A673 (cell line): ENCODE results near the gene PLCD1.

ENCODE experiments used
- EZH2 ChIP-seq: fragments of 200-600 bp; sonication (generic); IDR thresholded peaks from 2 replicates; pipeline ENCODE4 v1.6.1; 2017; ENCODE audit warnings: borderline replicate concordance, low read depth, mild to moderate bottlenecking, mixed read lengths, antibody characterized with exemption, low read length; ENCODE audit not compliant: poor library complexity, severe bottlenecking
- TF ChIP-seq, protein P1 (sequence below): fragments of 300-800, 200-600 bp; sonication (generic); conservative IDR thresholded peaks from 2 replicates; pipeline ENCODE4 v1.5.1; 2017; ENCODE audit warnings: low read depth, mild to moderate bottlenecking, antibody characterized with exemption, low read length, moderate library complexity, mixed read lengths

- TF ChIP-seq, protein P1, sequence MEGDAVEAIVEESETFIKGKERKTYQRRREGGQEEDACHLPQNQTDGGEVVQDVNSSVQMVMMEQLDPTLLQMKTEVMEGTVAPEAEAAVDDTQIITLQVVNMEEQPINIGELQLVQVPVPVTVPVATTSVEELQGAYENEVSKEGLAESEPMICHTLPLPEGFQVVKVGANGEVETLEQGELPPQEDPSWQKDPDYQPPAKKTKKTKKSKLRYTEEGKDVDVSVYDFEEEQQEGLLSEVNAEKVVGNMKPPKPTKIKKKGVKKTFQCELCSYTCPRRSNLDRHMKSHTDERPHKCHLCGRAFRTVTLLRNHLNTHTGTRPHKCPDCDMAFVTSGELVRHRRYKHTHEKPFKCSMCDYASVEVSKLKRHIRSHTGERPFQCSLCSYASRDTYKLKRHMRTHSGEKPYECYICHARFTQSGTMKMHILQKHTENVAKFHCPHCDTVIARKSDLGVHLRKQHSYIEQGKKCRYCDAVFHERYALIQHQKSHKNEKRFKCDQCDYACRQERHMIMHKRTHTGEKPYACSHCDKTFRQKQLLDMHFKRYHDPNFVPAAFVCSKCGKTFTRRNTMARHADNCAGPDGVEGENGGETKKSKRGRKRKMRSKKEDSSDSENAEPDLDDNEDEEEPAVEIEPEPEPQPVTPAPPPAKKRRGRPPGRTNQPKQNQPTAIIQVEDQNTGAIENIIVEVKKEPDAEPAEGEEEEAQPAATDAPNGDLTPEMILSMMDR = no peak
- TF ChIP-seq EZH2 = no peak
Observed at GRCh38 chr3:37993067-37993455, 36.4 kb downstream of the PLCD1 start.
